Hepatocyte (in vitro differentiated cells): Measurements from ENCODE around the gene KCNK6. TPM values are rescaled to one million over a fixed set of nuclear protein-coding genes. Genes with fewer than 3 reads are reported as not detected.

Experiments used
- DNase-seq: peaks from one replicate; pipeline ENCODE4 v3.0.0-alpha.2; 2016; ENCODE audit warnings: low spot score
- H2AFZ ChIP-seq: fragments of 200-600 bp; sonication (generic); 2 replicates; pipeline ENCODE4 v1.6.0; 2016; ENCODE audit warnings: antibody characterized with exemption, mild to moderate bottlenecking
- H3K27ac ChIP-seq: fragments of 200-600 bp; sonication (generic); 2 replicates; pipeline ENCODE4 v1.5.1; 2016; ENCODE audit warnings: mild to moderate bottlenecking
- H3K27me3 ChIP-seq: fragments of 200-600 bp; sonication (generic); 2 replicates; pipeline ENCODE4 v1.6.1; 2016
- H3K36me3 ChIP-seq: fragments of 200-600 bp; sonication (generic); replicated peaks from 2 replicates; pipeline ENCODE4 v1.5.1; 2016; ENCODE audit warnings: low read depth; ENCODE audit not compliant: insufficient read depth
- H3K4me1 ChIP-seq: fragments of 200-600 bp; sonication (generic); 2 replicates; pipeline ENCODE4 v1.5.1; 2016; ENCODE audit warnings: mild to moderate bottlenecking, moderate library complexity; ENCODE audit not compliant: insufficient read depth
- H3K4me2 ChIP-seq: fragments of 200-600 bp; sonication (generic); 2 replicates; pipeline ENCODE4 v1.6.0; 2016
- H3K4me3 ChIP-seq: fragments of 200-600 bp; sonication (generic); 2 replicates; pipeline ENCODE4 v1.5.1; 2016; ENCODE audit warnings: mild to moderate bottlenecking
- H3K79me2 ChIP-seq: fragments of 200-600 bp; sonication (generic); 2 replicates; pipeline ENCODE4 v1.6.0; 2017; ENCODE audit warnings: mild to moderate bottlenecking
- H3K9me2 ChIP-seq: fragments of 200-600 bp; sonication (generic); replicated peaks from 2 replicates; pipeline ENCODE4 v1.6.0; 2017; ENCODE audit warnings: mild to moderate bottlenecking; ENCODE audit not compliant: insufficient read depth
- H3K9me3 ChIP-seq: fragments of 200-600 bp; sonication (generic); 2 replicates; pipeline ENCODE4 v1.5.1; 2016; ENCODE audit warnings: low read depth, mild to moderate bottlenecking
- H4K20me1 ChIP-seq: fragments of 200-600 bp; sonication (generic); 2 replicates; pipeline ENCODE4 v1.6.0; 2016; ENCODE audit warnings: mild to moderate bottlenecking; ENCODE audit not compliant: insufficient read depth, poor library complexity, severe bottlenecking
- EZH2 ChIP-seq: fragments of 200-600 bp; sonication (generic); IDR thresholded peaks from 2 replicates; pipeline ENCODE4 v1.6.1; 2016; ENCODE audit warnings: antibody characterized with exemption, mild to moderate bottlenecking, borderline replicate concordance
- EZH2phosphoT487 ChIP-seq: fragments of 200-600 bp; sonication (generic); IDR thresholded peaks from one replicate; pipeline ENCODE4 v1.6.1; 2018; ENCODE audit warnings: antibody characterized with exemption, mild to moderate bottlenecking, low read depth, moderate library complexity; ENCODE audit not compliant: unreplicated experiment, severe bottlenecking
- WGBS: methylation state at CpG from one replicate; pipeline ENCODE4 v1.1.6; 2016; ENCODE audit warnings: low lambda C conversion rate; ENCODE audit errors: missing lambda C conversion rate; 5-methylcytosine and 5-hydroxymethylcytosine counted together
- polyA plus RNA-seq: library from polyadenylated mRNA; unstranded; fragments of >200 nt; fragmentation: Nextera tagmentation; extraction: Ambion mirVana; gene quantifications from 2 replicates; pipeline ENCODE4 v1.2.1, GENCODE V29; 2016
- total RNA-seq: library from RNA; depleted of rRNA; stranded (reverse); fragments of >200 nt; gene quantifications from 2 replicates; pipeline ENCODE4 v1.2.3, GENCODE V29; 2014
- TF ChIP-seq, protein P1 (sequence below): fragments of 200-600 bp; sonication (generic); IDR thresholded peaks from 2 replicates; pipeline ENCODE4 v1.5.1; 2016; ENCODE audit warnings: antibody characterized with exemption, mild to moderate bottlenecking; ENCODE audit not compliant: poor library complexity

KCNK6 gene
- total and polyA plus RNA-seq, 2 experiments from 2014 or later, result 9.0 to 16.0 TPM

DNA sequence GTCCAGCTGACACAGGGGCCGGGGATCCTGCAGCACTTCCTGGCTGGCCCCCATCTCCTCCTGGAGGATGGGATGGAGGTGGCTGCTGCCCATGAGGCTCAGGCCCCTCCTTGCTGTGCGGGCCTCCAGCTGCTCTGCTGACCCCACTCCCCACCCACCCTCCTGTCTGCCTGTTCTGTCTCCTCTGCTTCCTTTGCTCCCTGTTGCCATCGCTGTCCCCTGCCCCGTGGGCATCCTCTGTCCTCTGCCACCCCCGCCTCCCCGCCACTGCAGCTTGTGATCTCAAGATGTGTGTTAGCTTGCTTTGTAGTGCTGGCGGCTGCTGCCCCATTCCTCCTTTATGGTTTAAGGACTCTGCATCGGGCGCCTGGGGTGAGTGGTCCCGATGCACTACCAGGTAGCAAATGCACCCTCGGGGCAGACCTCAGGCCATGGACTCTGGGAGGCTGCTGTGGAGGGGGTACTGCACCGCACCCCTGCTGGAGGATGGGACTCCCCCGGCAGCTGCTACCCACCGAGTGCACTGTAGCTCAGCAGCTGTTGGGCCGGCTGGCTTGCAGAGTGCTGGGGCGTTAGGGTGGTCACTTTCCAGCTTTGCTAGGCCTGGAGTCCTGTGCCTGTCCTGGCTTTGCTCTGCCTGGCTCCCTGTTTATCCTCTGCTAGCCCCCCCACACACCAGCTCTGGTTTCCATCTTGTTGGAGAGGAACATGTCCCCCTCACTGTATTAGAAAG is 31.4 kb upstream of the KCNK6 start:
- Histone ChIP-seq H2AFZ (no peak overlapping the region), H3K36me3 (no peaks in the 10 kb centered on the region), H3K9me2 (no peaks in the 10 kb centered on the region), H3K9me3 (no peaks in the 10 kb centered on the region), H3K4me2 (no peak overlapping the region), H3K27ac (no peak overlapping the region), H3K4me1 (peaks cover 13% of the 10 kb centered on the region), H3K79me2 (peaks cover 27% of the 10 kb centered on the region), H4K20me1 (peaks cover 3% of the 10 kb centered on the region), H3K27me3 (no peaks in the 10 kb centered on the region), H3K4me3 (no peak overlapping the region)
- no peak for TF ChIP-seq EZH2
- TF ChIP-seq EZH2phosphoT487, result no peak
- 93% methylated on average over 13 of the region's 16 CpGs for WGBS
- DNase-seq, result no peak

DNA sequence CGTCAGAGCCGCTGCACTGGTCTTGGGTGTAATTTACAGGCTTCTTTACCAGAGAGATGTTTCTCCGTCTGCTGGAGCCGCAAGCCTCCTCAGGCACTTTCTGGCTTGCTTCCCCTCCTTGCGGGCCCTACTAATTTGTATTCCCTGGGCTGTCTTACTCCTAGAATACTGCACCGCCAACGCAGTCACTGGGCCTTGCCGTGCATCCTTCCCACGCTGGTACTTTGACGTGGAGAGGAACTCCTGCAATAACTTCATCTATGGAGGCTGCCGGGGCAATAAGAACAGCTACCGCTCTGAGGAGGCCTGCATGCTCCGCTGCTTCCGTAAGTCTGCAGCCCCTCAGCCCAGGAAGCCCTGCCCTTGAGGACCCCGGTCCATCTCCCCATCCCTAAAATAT is 29.7 kb upstream of the KCNK6 start:
- DNase-seq, result no peak
- no peaks in the 10 kb centered on the region for H4K20me1 ChIP-seq
- H3K27ac ChIP-seq, result peak overlapping the region; percentile 65
- 99% methylated on average over 15 of the region's 15 CpGs for WGBS
- H3K36me3 ChIP-seq, result no peaks in the 10 kb centered on the region
- H3K79me2 ChIP-seq, result peaks cover 13% of the 10 kb centered on the region
- H3K4me1 ChIP-seq, result peaks cover 13% of the 10 kb centered on the region
- H3K4me3 ChIP-seq, result no peak overlapping the region
- H3K9me2 ChIP-seq, result no peaks in the 10 kb centered on the region
- no peaks in the 10 kb centered on the region for H3K9me3 ChIP-seq
- H3K4me2 ChIP-seq, result no peak overlapping the region
- H2AFZ ChIP-seq, result no peak overlapping the region
- TF ChIP-seq EZH2 (no peak), EZH2phosphoT487 (no peak)
- TF ChIP-seq, protein P1, sequence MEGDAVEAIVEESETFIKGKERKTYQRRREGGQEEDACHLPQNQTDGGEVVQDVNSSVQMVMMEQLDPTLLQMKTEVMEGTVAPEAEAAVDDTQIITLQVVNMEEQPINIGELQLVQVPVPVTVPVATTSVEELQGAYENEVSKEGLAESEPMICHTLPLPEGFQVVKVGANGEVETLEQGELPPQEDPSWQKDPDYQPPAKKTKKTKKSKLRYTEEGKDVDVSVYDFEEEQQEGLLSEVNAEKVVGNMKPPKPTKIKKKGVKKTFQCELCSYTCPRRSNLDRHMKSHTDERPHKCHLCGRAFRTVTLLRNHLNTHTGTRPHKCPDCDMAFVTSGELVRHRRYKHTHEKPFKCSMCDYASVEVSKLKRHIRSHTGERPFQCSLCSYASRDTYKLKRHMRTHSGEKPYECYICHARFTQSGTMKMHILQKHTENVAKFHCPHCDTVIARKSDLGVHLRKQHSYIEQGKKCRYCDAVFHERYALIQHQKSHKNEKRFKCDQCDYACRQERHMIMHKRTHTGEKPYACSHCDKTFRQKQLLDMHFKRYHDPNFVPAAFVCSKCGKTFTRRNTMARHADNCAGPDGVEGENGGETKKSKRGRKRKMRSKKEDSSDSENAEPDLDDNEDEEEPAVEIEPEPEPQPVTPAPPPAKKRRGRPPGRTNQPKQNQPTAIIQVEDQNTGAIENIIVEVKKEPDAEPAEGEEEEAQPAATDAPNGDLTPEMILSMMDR, result no peak
- H3K27me3 ChIP-seq, result no peaks in the 10 kb centered on the region

DNA sequence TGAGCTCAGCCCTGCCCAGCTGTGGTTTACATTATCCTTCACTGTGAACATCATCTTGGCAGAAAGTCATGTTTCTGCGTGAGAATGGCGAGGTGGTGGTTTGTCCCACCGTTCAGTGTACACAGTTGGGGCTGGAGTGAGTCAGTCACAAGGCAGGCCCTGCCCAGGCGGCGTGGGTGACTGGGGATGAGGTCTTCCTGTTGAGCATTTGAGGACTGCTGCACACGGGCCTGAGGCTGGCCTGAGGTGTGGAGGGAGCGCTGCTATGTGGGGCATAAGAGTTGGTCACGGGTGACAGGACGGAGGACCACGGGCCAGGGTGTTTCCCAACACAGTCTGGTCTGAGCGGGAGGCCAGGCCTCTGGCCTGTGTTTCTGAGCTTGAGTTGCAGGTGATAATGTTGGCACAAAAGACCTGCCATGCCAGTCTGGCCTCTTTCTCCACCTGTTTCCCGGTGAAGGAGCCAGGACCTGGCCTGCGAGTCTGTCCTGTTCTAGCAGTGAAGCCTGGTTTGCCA is 29.0 kb upstream of the KCNK6 start:
- no peak overlapping the region for H2AFZ ChIP-seq
- H4K20me1 ChIP-seq, result no peaks in the 10 kb centered on the region
- H3K4me3 ChIP-seq, result no peak overlapping the region
- H3K27ac ChIP-seq, result peak overlapping the region; percentile 65
- H3K36me3 ChIP-seq, result no peaks in the 10 kb centered on the region
- 71% methylated on average over 13 of the region's 13 CpGs for WGBS
- no peaks in the 10 kb centered on the region for H3K27me3 ChIP-seq
- H3K9me2 ChIP-seq, result no peaks in the 10 kb centered on the region
- TF ChIP-seq, protein P1, result no peak
- TF ChIP-seq EZH2phosphoT487 (no peak), EZH2 (no peak)
- peak; percentile 48 for DNase-seq
- H3K79me2 ChIP-seq, result peaks cover 6% of the 10 kb centered on the region
- H3K9me3 ChIP-seq, result no peaks in the 10 kb centered on the region
- H3K4me1 ChIP-seq, result peaks cover 13% of the 10 kb centered on the region
- H3K4me2 ChIP-seq, result no peak overlapping the region

DNA sequence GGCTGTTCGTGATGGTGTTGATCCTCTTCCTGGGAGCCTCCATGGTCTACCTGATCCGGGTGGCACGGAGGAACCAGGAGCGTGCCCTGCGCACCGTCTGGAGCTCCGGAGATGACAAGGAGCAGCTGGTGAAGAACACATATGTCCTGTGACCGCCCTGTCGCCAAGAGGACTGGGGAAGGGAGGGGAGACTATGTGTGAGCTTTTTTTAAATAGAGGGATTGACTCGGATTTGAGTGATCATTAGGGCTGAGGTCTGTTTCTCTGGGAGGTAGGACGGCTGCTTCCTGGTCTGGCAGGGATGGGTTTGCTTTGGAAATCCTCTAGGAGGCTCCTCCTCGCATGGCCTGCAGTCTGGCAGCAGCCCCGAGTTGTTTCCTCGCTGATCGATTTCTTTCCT is 27.8 kb upstream of the KCNK6 start:
- peak overlapping the region; percentile 55 for H3K27ac ChIP-seq
- H3K9me3 ChIP-seq, result no peaks in the 10 kb centered on the region
- H3K4me1 ChIP-seq, result peaks cover 13% of the 10 kb centered on the region
- no peak for TF ChIP-seq EZH2phosphoT487
- TF ChIP-seq, protein P1, result peak; percentile 10
- no peaks in the 10 kb centered on the region for H3K9me2 ChIP-seq
- H3K27me3 ChIP-seq, result no peaks in the 10 kb centered on the region
- H2AFZ ChIP-seq, result no peak overlapping the region
- H3K4me2 ChIP-seq, result no peak overlapping the region
- WGBS, result 71% methylated on average over 15 of the region's 15 CpGs
- H4K20me1 ChIP-seq, result no peaks in the 10 kb centered on the region
- no peak for DNase-seq
- no peaks in the 10 kb centered on the region for H3K79me2 ChIP-seq
- no peak overlapping the region for H3K4me3 ChIP-seq
- H3K36me3 ChIP-seq, result no peaks in the 10 kb centered on the region
